Sigmoid colon (tissue), 7 donors: ENCODE measurements around the gene PHC3. TPM values are rescaled to one million over a fixed set of nuclear protein-coding genes. Genes with fewer than 3 reads are reported as not detected.
"Not testable (repeated sequence)": the region's sequence is repeated elsewhere in the genome, so short reads cannot be mapped to it uniquely, and the experiment has no call there.

Source experiments
- DNase-seq: peaks from one replicate; pipeline ENCODE4 v3.0.0-alpha.2; 2019
- H3K27ac ChIP-seq, 4 donors: fragments of 200-600 bp; sonication (generic); one replicate each; pipeline ENCODE4 v1.5.1; 2016 to 2019; ENCODE audit warnings: mild to moderate bottlenecking in 1 of 4
- H3K27me3 ChIP-seq, 3 donors: fragments of 200-600 bp; sonication (generic); one replicate each; pipeline ENCODE4 v1.5.1; 2019; ENCODE audit warnings: mild to moderate bottlenecking in 1 of 3
- H3K36me3 ChIP-seq, 4 donors: fragments of 200-600 bp; sonication (generic); one replicate each; pipeline ENCODE4 v1.5.1; 2016 to 2019
- H3K4me1 ChIP-seq, 4 donors: fragments of 200-600 bp; sonication (generic); one replicate each; pipeline ENCODE4 v1.5.1; 2017 to 2019
- H3K4me3 ChIP-seq, 4 donors: fragments of 200-600 bp; sonication (generic); one replicate each; pipeline ENCODE4 v1.5.1; 2017 to 2019; ENCODE audit warnings: mild to moderate bottlenecking in 2 of 4, moderate library complexity in 1 of 4
- H3K9me3 ChIP-seq, 4 donors: fragments of 200-600 bp in 3 of 4; sonication (generic) in 3 of 4; one replicate each; pipeline versions ENCODE4 v1.5.1 to v1.6.1; 2013 to 2019
- CTCF ChIP-seq, 4 experiments: fragments of 450-650 bp in 3 of 4; fragments of 200-600 bp in 1 of 4; IDR thresholded peaks; one replicate each; pipeline ENCODE4 v1.5.1; 2016 to 2019; ENCODE audit warnings: antibody characterized with exemption in 4 of 4, mild to moderate bottlenecking in 3 of 4, moderate library complexity in 2 of 4
- EP300 ChIP-seq, 4 donors: sonication (generic); formaldehyde crosslinking; IDR thresholded peaks; one replicate each; pipeline ENCODE4 v1.6.1; 2017; ENCODE audit warnings: antibody characterized with exemption in 4 of 4
- POLR2A ChIP-seq, 2 donors: fragments of 450-650 bp; IDR thresholded peaks; one replicate each; pipeline ENCODE4 v1.6.1; 2016; ENCODE audit warnings: antibody characterized with exemption in 2 of 2, mild to moderate bottlenecking in 2 of 2, moderate library complexity in 2 of 2
- POLR2AphosphoS5 ChIP-seq, 4 donors: sonication (generic); formaldehyde crosslinking; IDR thresholded peaks; one replicate each; pipeline ENCODE4 v1.6.1; 2017; ENCODE audit warnings: antibody characterized with exemption in 4 of 4
- WGBS, 2 donors: extraction: QIAGEN DNeasy Blood & Tissue Kit; methylation state at CpG; one replicate each; pipeline ENCODE4 v1.1.7; 2013; 5-methylcytosine and 5-hydroxymethylcytosine counted together
- intact Hi-C: fragments of 100-400 bp; cut with DNase I; formaldehyde crosslinking; loops from one replicate; pipeline ENCODE4 v1.15.1; 2023
- polyA plus RNA-seq, 3 donors: library from polyadenylated mRNA; stranded (reverse); fragments of 200-250 nt; gene quantifications; one replicate each; pipeline ENCODE4 v1.2.3, GENCODE V29; 2013
- total RNA-seq, 4 donors: library from RNA; depleted of rRNA; stranded (reverse); fragments of >200 nt; gene quantifications; one replicate each; pipeline ENCODE4 v1.1.0, GENCODE V29; 2016
- donor health status: healthy with polysubstance abuse.
- donor health status: Bipolar disorder and iron deficiency.
- donor health status: healthy.

Gene PHC3
- total and polyA plus RNA-seq, 7 donors: 3.0 to 85.9 (median 56.4) TPM

GRCh38 chr3:170128259-170128976 is 53.1 kb downstream of the PHC3 start:
- intact Hi-C loops: no loop called here
- Histone ChIP-seq H3K36me3 (peaks cover 9 to 52% (median 21%) of the 10 kb centered on the region in 4 donors), H3K27me3 (no peaks in the 10 kb centered on the region), H3K4me1 (peaks cover 0 to 3% (median 0%) of the 10 kb centered on the region in 4 donors), H3K9me3 (peaks cover 0 to 4% (median 0%) of the 10 kb centered on the region in 4 donors), H3K4me3 (no peak overlapping the region), H3K27ac (no peak overlapping the region)
- TF ChIP-seq EP300 (IDR thresholded peaks at IDR 0.05) (no peak), POLR2AphosphoS5 (IDR thresholded peaks at IDR 0.05) (no peak), POLR2A (IDR thresholded peaks at IDR 0.05) (no peak), CTCF (IDR thresholded peaks at IDR 0.05) (no peak)
- 49 to 64% methylated on average over 4 of the region's 4 CpGs for WGBS, 2 donors
- no peak for DNase-seq

GRCh38 chr3:170117134-170117533 is 64.4 kb downstream of the PHC3 start:
- Histone ChIP-seq H3K27ac (no peak overlapping the region), H3K27me3 (no peaks in the 10 kb centered on the region), H3K9me3 (no peaks in the 10 kb centered on the region), H3K36me3 (peaks cover 4 to 96% (median 42%) of the 10 kb centered on the region in 4 donors), H3K4me3 (no peak overlapping the region), H3K4me1 (no peaks in the 10 kb centered on the region)
- DNase-seq: no peak
- intact Hi-C loops: no loop called here
- TF ChIP-seq CTCF (IDR thresholded peaks at IDR 0.05) (no peak), POLR2A (IDR thresholded peaks at IDR 0.05) (no peak), POLR2AphosphoS5 (IDR thresholded peaks at IDR 0.05) (no peak), EP300 (IDR thresholded peaks at IDR 0.05) (no peak)

GRCh38 chr3:170114165-170114564 is 67.4 kb downstream of the PHC3 start:
- WGBS, 2 donors: 96 to 97% methylated on average over 8 of the region's 8 CpGs
- H3K36me3 ChIP-seq: peaks cover 4 to 93% (median 25%) of the 10 kb centered on the region in 4 donors
- intact Hi-C loops: not testable (repeated sequence)

GRCh38 chr3:170111147-170111771 is 70.3 kb downstream of the PHC3 start:
- H3K4me3 ChIP-seq: no peak overlapping the region
- no peaks in the 10 kb centered on the region for H3K27me3 ChIP-seq
- H3K36me3 ChIP-seq: peaks cover 7 to 84% (median 18%) of the 10 kb centered on the region in 4 donors
- TF ChIP-seq CTCF (IDR thresholded peaks at IDR 0.05): no peak
- no peak for TF ChIP-seq POLR2AphosphoS5 (IDR thresholded peaks at IDR 0.05)
- TF ChIP-seq EP300 (IDR thresholded peaks at IDR 0.05): no peak
- no peak for TF ChIP-seq POLR2A (IDR thresholded peaks at IDR 0.05)
- no peaks in the 10 kb centered on the region for H3K9me3 ChIP-seq
- DNase-seq: no peak
- intact Hi-C loops: no loop called here
- no peaks in the 10 kb centered on the region for H3K4me1 ChIP-seq
- WGBS, 2 donors: 85 to 87% methylated on average over 9 of the region's 9 CpGs
- no peak overlapping the region for H3K27ac ChIP-seq

More at GRCh38 chr3:170114165-170114564, 67.4 kb downstream of the PHC3 start:
- H3K27me3 ChIP-seq, H3K4me3 ChIP-seq, H3K4me1 ChIP-seq, DNase-seq, H3K27ac ChIP-seq, H3K9me3 ChIP-seq: not testable (repeated sequence)

- no peak overlapping the region for H3K4me3 ChIP-seq
- intact Hi-C loops: no loop called here
- H3K27me3 ChIP-seq: no peaks in the 10 kb centered on the region
- TF ChIP-seq POLR2A (IDR thresholded peaks at IDR 0.05) (no peak), EP300 (IDR thresholded peaks at IDR 0.05) (no peak), POLR2AphosphoS5 (IDR thresholded peaks at IDR 0.05) (no peak), CTCF (IDR thresholded peaks at IDR 0.05) (no peak)
- H3K4me1 ChIP-seq: no peaks in the 10 kb centered on the region
- no peak for DNase-seq
- 85 to 94% methylated on average over 2 of the region's 2 CpGs for WGBS, 2 donors
- no peaks in the 10 kb centered on the region for H3K9me3 ChIP-seq
- H3K36me3 ChIP-seq: peaks cover 0 to 80% (median 16%) of the 10 kb centered on the region in 4 donors
- no peak overlapping the region for H3K27ac ChIP-seq
Observed at GRCh38 chr3:170109579-170110293, 71.8 kb downstream of the PHC3 start.
